ENCODE data around the gene TJP2.

DNA sequence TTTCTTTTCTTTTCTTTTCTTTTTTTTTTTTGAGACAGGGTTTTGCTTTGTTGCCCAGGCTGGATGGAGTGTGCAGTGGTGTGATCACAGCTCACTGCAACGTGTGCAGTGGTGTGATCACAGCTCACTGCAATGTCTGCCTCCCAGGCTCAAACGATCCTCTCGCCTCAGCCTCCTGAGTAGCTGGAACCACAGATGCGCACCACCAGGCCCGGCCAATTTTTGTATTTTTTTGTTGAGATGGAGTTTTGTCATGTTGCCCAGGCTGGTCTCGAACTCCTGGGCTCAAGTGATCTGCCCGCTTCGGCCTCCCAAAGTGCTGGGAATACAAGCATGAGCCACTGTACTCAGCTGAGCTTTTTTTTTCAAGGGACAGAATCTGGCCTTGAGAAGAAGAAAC is 36.8 kb upstream of the TJP2 start:
- no peak for TF ChIP-seq EZH2phosphoT487 (IDR thresholded peaks at IDR 0.05)
- no peak for TF ChIP-seq EZH2 (IDR thresholded peaks at IDR 0.05)

Measured in neural progenitor cell (in vitro differentiated cells).